Measurements from ENCODE around the gene DISC1.
A peak's percentile ranks its signal among the peaks of the same experiment; 100 is the strongest.
"Not testable (repeated sequence)": the region's sequence is repeated elsewhere in the genome, so short reads cannot be mapped to it uniquely, and the experiment has no call there.

DISC1 gene

GRCh38 chr1:231969076-231969475 is 342.5 kb downstream of the DISC1 start:
- no peak for DNase-seq

GRCh38 chr1:231969761-231970160 is 343.2 kb downstream of the DISC1 start:
- DNase-seq = not testable (repeated sequence)

- DNase-seq = no peak
Observed at GRCh38 chr1:231970684-231971083, 344.1 kb downstream of the DISC1 start.

- DNase-seq = no peak
Observed at GRCh38 chr1:231971397-231972110, 345.0 kb downstream of the DISC1 start.

GRCh38 chr1:231972111-231972445 is 345.5 kb downstream of the DISC1 start:
- no peak for DNase-seq

- DNase-seq = no peak
Observed at GRCh38 chr1:231973830-231974229, 347.2 kb downstream of the DISC1 start.

GRCh38 chr1:231976231-231976630 is 349.6 kb downstream of the DISC1 start:
- DNase-seq = no peak

- no peak for DNase-seq
Observed at GRCh38 chr1:231981675-231982074, 355.1 kb downstream of the DISC1 start.

- no peak for DNase-seq
Observed at GRCh38 chr1:231982871-231983587, 356.4 kb downstream of the DISC1 start.

GRCh38 chr1:231983588-231984193 is 357.1 kb downstream of the DISC1 start:
- no peak for DNase-seq

GRCh38 chr1:231985296-231986023 is 358.9 kb downstream of the DISC1 start:
- DNase-seq = no peak

GRCh38 chr1:231986631-231987336 is 360.2 kb downstream of the DISC1 start:
- no peak for DNase-seq

GRCh38 chr1:231990388-231990787 is 363.8 kb downstream of the DISC1 start:
- no peak for DNase-seq

GRCh38 chr1:231991231-231991630 is 364.6 kb downstream of the DISC1 start:
- DNase-seq = no peak

GRCh38 chr1:231993968-231994455 is 367.4 kb downstream of the DISC1 start:
- DNase-seq = no peak

GRCh38 chr1:231998791-231999190 is 372.2 kb downstream of the DISC1 start:
- DNase-seq = no peak

GRCh38 chr1:232005300-232005699 is 378.7 kb downstream of the DISC1 start:
- no peak for DNase-seq

- DNase-seq = no peak
Observed at GRCh38 chr1:232009741-232010140, 383.2 kb downstream of the DISC1 start.

GRCh38 chr1:232011961-232012360 is 385.4 kb downstream of the DISC1 start:
- no peak for DNase-seq

- peak; percentile 77 for DNase-seq
Observed at GRCh38 chr1:232012773-232013386, 386.3 kb downstream of the DISC1 start.

- no peak for DNase-seq
Observed at GRCh38 chr1:232014941-232015340, 388.4 kb downstream of the DISC1 start.

- no peak for DNase-seq
Observed at GRCh38 chr1:232016616-232017015, 390.0 kb downstream of the DISC1 start.
